Retina (tissue), 1 donor: ENCODE measurements around the gene CDH4.
A peak's percentile ranks its signal among the peaks of the same experiment; 100 is the strongest.

Source experiments
- DNase-seq: peaks from one replicate; pipeline ENCODE4 v3.0.0-alpha.2; 2016

CDH4 gene

DNA sequence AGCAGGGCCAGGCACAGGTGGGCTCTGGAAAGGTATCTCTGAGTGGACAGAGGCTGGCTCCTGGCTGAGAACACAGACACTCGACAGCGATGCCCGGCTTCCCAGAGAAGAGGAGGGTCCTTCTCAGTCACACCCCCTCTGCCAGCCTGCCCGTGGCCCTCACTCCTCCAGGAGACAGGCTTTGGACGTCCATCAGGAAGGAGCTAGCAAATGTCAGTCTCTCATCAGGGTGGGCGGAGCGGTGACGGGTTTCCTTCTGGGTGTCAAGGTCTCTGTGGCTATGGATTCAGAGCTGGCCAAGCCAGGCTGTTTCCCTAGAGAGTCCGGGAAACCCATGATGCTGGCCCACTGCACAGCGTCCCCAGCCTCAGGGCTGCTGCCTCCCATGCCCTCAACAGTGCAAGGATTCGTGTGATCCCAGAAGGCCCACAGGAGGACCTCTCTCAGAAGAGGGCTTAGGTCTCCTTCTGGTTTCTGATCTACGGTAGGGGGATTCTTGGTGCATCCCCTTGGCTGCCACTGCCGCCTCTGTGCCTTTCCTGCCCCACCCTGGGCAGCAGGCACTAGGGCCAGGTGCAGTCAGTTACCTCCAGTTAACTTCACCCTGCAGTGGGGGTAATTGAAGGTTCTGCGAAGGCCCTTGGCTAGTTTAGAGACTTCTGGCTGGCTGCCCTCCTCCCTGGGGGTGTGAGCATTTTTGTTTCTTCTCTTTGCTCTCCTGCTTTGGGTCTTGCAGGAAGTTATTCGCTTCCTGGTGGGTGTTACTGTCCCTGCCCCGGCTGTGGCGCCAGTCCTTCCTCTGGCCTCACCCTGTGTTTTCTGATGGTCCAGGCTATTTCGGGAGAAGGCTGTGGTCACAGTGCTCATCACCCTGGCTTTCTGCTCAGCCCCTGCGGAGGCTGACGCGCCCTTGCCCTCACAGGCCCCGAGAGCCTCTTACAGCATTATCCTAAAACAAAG is 80.2 kb downstream of the CDH4 start:
- no peak for DNase-seq

DNA sequence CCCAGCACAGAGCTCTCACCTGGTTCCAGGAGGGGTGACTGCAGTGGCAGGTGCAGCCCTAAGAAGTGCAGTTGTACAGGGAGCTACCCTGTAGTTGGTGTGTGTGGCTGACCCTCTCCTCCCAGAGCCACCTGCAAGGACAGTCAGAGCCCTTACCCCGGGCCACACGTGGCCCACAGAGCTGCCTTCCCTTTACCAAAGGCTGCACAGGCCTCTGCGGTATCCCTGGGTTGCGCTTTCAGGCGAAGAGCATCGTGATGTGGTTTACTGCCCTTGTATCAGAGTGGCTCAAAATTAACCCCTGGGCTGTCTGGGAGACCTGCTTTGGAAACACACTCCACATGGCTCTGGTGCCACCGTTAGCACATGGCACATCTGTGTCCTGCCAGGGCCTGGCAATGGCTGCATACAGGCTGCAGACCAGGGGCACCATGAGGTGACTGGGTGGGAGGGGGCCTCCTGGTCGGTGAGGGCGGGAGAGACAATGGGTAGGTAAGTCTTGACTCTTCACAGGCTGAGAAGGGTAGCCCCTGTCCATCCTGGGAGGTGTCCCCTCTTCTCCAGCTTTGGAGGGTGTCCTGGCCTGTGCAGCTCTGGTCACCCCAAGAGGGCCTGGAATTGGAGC is 81.5 kb downstream of the CDH4 start:
- DNase-seq, result no peak

DNA sequence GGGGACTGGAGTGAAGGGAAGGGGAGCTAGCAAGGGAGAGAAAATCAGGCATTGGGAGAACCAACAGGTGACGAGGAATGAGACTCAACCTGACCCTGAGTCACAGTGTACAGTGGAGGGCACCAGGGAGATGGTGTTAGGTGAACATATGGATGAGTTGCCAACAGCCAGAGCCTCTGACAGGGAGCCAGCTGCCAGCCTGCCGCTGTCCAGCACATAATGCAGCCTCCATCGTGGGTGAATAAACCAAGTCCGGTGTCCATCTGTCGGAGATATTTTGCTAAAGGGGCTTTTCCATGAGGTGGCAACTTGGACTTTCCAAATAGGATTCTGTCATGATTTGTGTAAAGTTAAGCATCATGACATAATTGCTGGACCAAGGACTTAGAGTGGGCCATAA is 88.1 kb downstream of the CDH4 start:
- no peak for DNase-seq

DNA sequence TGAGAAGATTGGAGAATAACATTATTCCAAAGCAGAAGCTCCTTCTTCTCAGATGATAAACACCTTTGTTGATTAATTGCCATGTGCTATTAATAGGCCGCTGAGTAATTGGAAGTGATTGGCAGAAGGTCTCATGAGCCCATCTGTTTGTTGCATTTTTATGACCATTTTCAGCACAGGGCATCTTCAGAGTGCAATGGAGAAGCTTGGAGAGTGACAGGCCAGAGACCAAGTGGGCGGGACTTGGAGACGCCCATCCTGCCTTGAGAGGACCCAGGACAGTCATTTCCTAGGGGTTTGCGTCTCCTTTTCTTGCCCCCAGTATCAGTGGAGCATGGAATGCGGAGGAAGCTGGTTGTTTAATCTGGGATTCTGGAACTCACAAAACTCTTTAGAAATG is 89.5 kb downstream of the CDH4 start:
- no peak for DNase-seq

DNA sequence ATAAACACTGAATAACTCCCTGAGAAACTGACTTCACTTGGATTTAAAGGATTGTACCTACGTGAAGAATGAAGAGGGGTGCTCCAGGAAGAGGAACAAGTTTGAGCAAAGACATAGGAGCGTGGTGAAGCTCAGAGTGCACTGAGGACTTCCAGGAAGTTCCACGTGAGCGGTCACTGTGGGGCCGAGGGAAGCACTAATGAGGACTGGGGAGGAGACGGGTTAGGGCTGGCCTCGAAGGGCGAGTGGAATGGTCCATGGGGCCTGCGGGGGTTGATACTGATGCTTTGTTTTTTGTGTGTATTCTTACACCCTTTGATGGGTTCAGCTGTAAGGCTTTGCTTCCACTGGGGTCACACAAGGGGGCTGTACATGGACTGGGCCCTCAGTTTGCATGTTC is 91.9 kb downstream of the CDH4 start:
- DNase-seq, result no peak

DNA sequence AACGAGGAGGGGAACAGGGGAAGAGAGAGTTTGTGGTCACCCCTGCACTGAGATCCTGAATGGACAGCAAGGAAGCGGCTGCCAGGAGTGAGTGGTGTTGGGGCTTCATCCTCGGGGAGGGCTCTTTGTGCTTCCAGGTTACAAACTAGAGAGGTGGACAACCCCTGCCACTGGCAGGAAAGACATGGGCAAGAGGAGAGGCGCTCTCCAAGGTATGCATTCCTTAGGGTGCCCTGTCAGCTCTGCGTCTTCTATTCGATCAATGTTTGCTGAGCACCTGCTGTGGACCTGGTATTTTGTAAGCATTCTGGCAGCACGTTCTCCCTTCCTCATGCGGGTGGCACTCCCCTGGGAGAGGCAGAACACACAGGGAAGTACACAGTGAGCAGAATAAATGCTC is 93.6 kb downstream of the CDH4 start:
- no peak for DNase-seq

DNA sequence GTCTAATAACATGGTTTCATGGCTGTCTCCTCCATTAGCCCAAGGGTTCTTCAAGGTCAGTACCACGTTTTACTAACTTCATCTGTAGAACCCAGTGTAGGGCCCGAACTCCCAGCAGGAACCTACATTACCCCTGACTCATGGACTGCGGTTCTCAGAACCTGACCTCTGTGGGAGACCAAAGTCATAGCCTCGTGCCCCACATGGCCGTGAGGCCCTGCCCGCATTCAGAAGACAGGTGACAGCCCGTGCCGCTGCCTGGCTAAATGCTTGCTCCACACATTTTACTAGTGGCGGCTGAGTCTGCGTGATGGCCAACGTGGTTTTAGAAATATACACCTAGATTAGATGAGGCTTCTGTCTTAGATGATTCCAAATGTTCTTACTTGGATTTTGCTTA is 94.9 kb downstream of the CDH4 start:
- DNase-seq, result no peak

DNA sequence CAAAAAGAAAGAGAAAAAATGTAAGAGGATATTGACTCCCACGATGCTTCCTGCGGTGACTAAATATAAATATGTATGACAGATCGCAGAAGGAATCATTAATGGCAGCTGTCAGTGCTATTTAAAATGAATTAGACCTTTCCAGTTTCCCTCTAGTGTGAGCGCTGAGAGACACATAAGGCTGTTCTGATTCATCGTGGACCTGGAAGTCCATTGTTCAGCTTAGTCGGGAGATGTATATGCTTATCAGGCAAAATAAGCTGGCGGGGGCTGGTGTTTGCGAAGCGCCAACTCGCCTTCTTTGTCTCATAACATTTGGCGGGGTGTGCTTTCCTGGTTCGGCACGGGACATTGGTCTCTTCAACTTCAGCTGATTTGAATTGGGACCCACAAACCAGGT is 95.4 kb downstream of the CDH4 start:
- DNase-seq, result no peak

DNA sequence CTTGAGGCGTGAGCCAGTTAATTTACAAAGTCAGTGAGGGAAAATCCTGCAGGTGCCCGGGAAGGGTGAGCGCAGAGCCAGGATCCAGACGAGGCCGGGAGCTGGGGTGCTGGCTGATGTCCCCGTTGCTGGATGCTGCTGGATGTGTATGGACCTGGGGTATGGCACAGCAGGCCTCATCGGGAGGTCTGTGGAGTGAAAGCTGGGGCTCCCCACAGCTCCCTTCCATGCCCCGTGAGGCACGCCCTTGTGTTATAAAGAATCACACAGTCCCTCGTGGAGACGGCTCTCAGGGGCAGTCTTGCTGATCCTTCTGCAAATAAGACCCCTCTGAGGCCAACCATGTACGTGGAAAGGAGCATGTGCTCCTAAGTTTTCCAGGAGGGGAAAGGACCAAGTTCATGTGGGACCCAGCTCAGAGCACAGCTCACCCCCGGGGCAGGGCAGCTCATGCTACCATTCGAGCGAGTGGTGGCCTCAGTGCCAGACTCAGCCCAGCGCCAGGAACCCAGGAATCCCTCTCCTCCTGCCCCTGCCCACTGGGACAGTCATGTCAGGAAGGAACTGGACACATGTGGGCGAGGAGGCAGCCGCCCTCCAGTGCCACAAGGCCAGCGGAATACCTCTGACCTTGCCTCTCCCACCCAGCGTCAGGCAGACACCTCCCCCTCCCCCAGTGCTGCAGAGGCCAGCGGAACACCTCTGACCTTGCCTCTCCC is 97.5 kb downstream of the CDH4 start:
- DNase-seq, result no peak

DNA sequence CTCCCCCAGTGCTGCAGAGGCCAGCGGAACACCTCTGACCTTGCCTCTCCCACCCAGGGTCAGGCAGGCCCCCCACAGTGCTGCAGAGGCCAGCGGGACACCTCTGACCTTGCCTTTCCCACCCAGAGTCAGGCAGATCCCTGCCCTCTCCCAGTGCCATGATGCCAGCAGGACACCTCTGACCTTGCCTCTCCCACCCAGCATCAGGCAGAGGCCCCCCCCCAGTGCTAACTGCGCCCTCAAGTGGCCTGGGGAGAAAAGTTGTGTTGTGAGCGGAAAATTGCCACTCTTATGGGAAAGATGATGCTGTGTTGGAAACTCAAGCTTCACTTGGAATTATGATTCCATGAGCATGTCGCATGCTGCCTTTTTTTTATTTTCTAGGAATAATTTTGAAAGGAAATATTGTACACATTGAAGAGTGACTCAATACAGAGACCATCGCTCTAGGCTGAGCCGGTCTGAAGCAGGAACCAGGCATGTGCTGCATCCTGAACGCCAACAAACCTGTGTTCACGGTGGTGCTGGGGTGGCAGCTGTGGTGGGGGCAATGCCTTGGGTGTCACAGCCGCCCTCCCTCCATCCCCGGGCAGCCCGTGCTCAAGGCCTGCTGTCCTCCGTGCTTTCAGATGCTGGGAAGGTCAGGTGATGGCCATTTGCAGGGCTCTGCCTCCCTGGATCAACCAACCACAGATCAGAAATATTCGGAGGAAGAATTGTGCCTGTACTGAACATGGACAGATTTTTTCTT is 98.6 kb downstream of the CDH4 start:
- DNase-seq, result no peak

DNA sequence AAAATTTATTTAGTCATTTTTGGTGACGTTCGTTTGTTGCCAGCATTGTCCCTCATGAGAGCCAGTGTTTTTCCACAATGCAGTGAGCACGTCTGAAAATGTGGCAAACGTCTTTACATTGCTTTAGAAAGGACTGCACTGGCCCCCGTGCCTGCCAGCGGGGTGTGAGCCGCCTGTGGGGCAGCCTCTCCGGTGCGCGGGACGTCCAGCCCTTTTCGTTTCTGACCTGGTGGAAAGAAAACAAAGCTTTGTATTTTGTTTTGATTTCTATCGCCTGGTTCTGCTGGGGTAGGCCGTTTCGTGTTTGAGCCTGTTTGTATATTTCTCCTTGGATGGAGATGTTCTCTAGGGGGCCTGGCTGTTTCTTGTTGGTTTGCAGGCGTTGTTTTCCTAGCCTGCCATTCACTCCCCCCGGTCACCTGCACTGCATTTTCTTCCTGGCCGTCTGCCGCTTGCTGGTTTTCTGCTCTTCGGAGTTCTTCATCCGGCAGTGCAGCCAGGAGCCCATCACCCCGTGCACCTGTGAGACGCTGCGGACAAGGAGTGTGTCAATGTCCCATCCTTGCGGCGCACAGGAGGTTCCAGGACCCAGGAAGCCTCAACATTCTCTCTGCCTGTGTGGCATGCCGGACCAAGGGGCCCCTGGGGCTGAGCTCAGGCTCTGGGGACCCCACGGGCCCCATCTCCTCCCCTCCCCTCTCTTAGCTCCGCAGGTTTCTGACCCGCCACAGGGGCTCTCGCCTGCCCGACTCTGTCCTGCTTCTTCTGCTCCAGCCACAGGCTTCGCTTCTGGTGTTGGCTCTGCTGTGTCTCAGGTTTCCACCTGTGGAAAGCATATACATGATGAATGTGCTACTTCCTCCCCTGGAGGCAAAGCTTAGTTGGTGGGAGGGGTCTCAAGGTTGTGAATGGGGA is 100.5 kb downstream of the CDH4 start:
- peak; percentile 68 for DNase-seq

DNA sequence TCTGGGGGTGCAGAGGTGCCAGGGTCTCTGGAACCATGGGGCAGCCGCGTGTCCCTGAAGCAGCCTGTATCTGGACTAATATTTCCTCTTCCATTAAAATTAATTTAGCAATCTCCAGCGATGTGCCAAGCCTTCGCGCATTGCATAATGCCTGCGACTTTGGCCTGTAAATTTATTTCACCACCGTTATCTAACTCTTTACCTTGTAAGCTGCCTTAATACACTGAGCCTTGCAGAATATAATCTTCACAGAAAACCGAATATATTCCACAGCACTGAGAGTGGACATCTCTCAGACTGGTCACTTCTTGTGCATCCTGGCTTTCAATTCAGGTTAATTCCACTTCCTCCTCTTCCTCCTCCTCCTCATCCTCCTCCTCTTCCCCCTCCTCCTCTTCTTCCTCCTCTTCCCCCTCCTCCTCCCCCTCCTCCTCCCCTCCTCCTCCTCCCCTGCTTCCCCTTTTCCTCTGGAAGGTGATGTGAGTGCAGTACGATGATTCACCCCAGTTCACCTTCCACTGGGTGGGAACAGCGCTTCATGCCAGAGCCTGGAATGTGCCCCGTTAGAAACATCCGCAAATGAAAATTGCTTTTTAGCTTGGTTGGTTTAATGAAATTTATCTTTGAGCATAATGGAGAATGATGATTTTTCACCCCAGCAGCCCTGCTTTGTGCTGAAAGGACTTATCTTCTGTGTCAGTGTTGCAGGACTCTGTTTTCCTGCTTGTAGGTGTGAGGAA is 101.4 kb downstream of the CDH4 start:
- no peak for DNase-seq

DNA sequence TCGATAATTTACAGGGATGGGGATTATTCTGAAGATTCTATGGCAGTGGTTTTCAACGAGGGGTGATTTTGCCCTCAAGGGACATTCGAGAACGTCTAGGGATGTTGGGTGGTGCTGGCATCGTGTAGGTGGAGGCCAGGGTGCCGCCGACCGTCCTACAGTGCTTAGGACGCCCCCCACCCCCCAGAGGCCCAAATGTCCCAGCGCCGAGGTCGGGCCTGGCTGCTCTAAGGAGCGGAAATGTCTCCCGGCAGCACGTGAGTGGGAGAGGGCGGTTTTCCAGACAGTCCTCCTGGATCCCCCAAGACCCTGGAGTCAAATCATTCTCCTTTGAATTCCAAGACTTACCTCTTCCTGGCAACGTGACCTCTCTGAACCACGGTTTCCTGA is 101.9 kb downstream of the CDH4 start:
- DNase-seq, result peak; percentile 51

DNA sequence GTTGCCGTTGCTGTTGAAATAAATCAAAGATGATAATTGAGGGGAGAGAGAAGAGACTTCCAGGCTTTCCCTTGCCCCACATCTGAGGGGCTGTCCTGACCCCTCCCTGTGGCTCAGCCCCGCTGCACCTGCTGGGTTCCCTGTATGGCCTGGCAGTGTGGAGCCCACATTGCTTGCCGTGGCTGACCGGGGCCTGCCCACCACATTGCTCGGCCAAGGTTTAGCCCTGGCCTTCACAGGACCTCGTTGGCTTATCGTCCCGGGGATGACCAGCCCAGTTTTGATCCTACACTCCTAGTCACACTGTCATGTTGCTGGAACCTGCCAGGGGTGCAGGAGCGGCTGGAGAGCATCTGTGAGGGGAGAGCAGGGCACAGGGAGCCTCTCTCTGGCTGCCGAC is 102.4 kb downstream of the CDH4 start:
- DNase-seq, result no peak

DNA sequence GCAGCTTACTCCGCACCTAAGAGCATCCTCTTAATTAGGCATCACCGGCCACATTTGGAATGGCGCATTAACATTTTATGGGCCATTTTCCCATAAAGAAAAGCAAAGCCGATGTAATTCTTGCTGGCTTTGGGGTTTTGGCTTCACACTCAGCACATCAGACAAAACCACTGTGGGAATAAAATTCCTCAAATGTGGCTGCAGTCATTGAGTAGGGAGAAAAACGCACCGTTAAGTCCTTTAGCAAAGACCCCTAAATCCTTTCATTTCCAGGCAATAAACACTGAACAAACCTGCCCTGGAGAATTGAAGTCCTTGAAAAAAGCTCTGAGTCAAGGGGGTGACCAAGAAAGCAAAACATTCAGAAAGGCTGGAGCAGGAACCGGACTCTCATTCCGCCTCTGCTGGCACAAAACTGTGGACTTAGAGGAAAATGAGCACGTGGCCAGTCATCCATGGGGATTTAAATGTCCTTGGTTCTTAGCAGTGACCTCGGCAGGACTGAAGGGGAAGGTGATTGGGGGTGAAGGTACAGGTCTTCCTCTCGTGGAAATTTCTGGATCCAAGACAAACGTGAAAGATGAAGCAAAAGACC is 102.9 kb downstream of the CDH4 start:
- peak; percentile 37 for DNase-seq

DNA sequence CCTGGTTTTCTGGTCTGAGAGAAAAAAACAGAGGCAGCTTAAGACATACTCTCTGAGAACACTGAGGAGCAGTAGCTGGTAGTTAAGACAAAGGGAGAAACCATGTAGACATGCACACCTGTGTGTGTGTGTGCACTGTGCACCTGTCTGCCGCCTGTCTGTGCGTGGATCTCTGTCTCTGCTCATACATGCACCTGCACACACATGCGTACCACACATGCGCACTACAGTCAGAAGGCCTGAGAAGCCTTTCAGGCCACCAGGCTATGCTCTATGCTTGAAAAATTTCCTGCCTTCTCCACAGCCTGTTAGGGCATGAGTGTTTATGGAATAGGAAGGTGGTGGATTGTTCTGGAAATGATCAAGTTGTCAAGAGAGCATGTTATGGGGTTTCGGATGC is 103.5 kb downstream of the CDH4 start:
- peak; percentile 25 for DNase-seq

DNA sequence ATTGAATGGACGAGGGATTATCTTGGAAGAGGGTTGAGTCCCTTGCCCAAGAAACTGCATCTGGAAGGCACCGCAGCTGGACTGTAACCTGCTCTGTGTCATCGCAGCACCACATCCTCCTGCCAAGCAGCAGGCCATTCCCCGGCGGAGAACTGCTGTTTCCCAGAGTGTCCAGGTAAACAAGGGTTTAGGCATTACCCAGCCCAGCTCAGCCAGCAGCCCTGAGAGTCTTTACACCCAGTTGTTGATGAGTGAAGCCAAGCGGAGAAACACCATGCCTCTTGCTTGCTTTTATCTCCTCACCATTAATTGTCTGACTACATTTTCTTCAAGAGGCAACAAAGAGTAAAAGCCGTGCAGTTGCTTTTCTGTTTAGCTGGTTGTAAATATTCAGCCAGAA is 104.1 kb downstream of the CDH4 start:
- DNase-seq, result peak; percentile 68

DNA sequence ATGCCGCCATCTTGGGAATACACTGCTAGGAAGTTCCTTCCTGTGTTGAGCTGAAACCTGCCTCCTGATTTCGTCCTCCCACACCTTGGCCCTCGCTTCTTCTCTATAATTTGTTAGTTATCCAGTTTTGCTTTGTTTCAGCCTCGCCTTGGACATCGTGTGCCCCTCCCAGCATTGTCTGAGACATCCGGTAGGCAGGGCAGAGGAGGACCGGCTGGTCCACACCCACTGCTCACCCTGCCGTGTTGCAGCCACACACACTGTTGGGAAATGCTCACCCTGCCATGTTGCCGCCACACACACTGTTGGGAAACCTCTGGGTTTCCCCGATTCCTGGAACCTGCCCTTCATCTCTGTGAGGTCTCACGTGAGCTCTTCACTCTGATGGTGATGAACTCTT is 105.1 kb downstream of the CDH4 start:
- DNase-seq, result no peak

DNA sequence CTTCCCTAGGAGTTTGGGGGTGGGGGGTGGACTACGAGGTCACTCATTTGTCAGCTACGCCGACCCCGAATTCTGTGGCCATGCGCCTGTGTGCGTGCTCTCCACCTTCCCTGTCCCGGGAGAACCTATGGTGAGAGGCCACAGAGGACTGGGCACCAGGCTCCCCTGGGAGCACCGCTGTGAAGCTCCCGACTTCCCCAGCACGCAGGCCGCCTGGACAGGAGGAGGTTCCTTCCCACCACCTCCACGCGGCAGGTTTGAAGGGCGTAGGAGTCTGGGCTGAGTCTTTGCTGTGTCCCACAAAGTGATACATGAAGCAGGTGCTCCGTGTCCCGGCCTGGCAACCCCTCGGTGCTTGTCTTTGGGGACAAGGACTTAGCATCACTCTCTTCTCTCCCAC is 107.2 kb downstream of the CDH4 start:
- DNase-seq, result no peak

DNA sequence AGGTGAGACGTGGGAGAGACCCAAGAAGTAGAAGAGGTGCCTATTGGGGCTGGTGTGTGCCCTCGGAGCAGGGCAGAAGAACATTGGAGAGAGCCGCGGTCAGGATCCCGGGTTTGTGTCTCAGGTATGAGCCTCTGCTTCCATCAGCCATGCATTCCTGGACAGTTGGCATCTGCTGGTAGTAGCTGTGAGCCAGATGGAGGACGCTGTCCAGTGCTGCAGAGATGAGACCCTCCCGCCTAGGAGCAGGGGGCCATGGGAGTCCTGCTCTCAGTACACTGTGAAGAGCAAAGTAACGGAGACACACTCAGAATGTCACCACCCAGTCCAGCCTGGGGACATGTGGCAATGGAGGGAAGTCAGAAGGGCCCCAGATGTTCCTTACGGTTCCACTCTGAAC is 108.2 kb downstream of the CDH4 start:
- DNase-seq, result no peak

DNA sequence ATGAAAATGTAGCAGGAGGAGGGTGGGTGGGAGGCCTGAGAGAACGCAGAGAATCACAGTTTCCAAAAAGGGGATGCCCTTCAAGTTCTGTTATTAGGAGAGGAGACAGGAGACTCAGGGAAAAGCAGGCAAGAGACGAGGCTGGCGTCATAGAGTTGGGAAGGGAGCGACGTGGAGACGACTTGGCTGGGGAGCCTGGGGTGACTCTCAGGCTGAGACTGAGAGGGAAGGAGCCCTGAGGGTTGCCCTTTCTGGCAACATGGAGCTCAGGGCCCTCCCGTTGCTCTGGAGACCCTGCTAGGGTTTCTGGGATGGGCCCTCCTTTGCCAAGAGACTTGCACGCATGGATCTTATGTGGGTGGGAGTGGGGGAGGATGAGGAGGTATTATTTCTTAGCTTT is 108.9 kb downstream of the CDH4 start:
- DNase-seq, result no peak
